ENCODE results near the gene IDH3A.

The IDH3A gene

DNA sequence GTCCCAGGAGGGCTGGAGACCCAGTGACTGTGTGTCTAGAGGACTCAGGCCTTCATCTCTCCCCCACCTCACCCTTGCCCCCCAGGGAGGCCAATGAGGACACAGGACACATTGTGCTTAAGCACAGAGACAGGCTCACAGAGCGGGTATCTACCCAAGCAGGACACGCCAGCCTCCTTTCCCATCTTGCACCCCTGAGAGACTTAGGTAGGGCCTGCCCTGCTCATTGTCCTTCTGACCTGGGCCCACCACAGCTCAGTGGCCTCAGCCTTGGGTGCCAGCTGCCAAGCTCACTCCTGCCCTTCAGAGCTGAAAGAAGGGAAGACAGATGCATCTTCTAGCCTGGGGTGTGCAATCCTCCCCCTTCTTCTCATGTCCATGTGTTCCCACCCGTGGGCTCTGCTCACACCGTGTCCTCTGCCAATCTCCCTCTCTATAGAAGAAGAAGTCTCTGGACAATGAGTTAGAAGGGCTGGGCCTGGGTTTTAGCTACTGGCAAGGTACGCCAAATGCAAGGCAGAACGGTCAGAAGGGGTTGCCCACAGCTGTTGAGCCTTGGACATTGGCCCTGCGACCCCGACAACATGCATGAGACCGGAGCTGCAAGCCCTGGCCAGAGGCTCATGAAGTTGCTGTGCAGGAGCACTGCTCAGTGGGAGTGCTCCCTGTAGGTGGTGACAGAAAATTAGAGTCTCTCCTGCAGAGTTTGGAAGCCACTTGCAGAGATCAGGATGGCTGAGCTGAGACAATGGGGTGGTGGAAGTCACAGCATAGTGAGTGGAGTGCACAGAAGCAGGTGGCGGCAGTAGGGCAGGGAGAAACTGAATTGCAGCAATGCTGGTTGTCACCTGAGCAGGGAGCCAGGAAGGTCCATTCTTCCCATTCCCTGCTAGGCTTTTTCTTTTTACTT lies 52.4 kb downstream of the IDH3A start:
- DNase-seq: no peak

- peak in 33 of 51 donors; percentile 26 to 77 (median 57) for DNase-seq
Observed at GRCh38 chr15:78203346-78204225, 54.4 kb downstream of the IDH3A start.

DNA sequence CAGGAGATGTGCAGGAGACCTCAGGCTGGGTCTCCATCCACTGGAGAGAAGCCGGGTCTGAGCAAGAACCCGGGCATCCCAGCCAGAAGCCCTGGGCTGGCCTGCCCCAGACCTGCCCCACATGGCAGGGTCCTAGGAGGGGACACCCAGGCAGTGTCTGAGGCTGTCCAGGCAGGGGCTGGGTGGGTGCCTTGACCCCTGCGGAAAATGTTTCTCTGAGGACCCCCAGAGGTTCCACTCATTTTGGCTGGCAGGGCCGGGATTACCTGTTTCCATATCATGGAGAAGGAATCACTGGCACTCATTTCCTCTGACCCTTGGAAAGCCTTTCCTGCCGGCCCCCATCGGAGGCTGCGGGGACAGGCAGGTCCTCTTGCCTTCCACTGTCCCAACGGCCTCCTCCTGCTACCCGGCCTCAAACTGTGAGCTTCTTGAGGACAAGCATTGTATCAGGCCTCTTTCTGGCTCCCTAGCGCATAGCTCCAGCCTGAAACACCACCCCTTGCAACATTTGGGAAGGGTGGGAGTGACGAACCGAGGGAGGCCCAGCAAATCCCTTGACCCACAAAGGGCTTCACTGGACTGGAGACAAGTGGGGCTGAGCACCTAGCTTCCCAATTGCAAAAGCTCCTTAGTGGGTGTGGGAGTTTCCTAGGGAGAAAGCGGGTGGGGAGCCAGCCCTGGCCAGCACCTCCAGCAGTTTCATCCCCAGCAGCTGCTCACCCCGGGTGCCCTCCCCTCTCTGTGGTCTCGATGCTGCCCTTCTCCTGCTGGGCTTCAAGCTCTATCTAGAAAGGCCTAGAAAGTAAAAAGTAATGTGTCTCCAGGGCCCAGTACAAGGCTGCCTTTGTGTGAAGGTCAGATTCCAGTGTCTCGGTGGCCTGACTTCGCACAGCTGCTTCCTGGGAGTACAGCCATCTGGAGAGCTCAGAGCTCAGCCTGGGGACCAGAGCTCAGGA lies 55.5 kb downstream of the IDH3A start:
- DNase-seq: peak in 25 of 51 donors; percentile 26 to 78 (median 54)

DNA sequence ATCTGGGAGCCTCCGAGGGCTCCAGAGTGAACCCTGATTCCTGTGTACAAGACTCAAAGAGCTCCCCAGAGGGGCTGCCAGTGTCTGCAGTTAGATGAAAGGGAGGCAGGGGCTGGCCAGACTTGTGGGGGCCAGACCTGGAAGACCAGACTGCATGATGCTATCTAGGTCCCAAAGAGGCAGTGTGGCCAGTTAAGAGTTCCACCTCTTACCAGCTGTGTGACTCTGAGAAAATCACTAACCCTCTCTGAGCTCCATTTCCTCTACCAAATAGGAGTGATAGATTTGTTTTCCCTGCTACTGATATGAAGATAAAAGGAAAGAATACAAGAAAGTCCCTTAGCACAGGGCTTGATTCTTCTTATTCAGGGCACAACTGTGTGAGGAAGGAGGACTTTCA lies 56.2 kb downstream of the IDH3A start:
- DNase-seq: no peak

GRCh38 chr15:78205856-78206255 lies 56.7 kb downstream of the IDH3A start:
- DNase-seq: peak in 1 of 51 donors; percentile 26

DNA sequence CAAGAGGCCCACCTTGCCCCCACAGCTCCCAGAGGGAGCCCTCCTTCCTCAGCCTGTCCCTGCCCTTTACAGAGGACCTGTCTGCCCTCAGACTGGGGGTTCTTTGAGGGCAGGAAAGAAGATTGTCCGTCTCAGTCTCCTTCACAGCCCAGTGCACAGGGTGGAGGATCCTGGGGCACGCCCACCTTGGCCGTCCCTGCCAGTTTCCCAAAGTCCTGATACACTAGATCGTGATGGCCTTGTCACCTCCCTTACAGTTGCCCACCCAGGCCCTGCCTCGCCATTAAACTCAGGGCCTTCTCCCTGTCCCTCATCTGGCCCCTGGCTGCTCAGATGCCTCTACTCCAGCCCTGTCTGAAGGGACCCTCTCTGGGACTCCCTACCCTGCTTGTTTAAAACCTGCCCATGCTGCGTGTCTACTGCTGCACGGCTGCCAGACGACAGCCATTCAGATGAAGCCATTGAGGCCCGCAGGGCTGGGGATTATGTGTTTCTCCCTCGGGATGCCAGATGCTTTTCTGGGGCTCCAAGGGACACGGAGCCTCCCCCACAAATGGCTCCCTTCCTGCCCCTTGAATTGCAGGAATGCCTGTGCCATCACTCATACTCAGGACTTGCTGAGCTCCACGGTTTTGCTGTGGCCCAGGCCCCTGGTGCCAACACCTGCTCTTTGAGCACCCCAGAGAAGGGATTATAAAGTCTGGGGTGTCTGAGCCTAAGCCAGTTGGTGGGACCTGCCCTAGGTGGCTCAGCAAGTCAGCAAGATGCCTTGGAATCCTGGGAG lies 57.4 kb downstream of the IDH3A start:
- DNase-seq: peak in 3 of 51 donors; percentile 26 to 49 (median 45)

GRCh38 chr15:78207110-78207458 lies 57.9 kb downstream of the IDH3A start:
- DNase-seq: peak in 1 of 51 donors; percentile 26

DNA sequence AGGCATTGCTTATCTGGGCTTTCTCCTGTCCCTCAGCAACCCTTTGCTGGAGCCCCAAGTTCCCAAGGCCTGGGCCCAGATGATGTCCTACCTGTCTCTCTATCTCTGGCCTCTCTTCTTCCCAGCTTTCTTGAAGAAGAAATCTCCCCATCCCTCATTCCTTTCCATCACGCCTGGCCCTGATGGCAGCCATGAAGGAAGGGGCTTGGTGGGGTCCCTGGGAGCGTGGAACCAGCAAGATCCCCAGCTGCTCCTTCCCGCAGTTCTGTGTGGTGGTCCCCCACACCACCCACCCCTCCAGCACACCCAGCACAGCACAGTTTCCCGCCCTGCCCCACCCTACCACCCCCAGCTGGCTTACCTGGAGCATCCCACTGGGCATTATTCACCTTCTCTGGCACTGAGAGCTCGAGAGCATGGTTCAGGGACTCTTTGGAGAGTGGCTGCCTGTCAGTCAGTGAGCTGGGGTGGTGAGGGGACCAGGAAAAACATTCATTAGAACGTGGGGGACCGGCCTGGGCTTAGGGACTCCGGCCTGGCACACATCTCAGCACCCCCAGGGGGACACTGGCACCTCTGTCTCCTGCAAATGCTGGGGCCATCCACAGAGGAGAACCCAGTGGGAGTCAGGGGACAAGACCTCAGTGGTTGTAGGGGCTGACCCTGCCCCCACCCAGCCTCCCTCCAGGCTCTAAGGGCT lies 58.6 kb downstream of the IDH3A start:
- DNase-seq: no peak

GRCh38 chr15:78208341-78208844 lies 59.2 kb downstream of the IDH3A start:
- DNase-seq: no peak

- DNase-seq: peak in 8 of 51 donors; percentile 26 to 59 (median 50)
Observed at GRCh38 chr15:78208887-78209645, 59.9 kb downstream of the IDH3A start.

- DNase-seq: no peak
Observed at GRCh38 chr15:78209646-78210348, 60.6 kb downstream of the IDH3A start.

DNA sequence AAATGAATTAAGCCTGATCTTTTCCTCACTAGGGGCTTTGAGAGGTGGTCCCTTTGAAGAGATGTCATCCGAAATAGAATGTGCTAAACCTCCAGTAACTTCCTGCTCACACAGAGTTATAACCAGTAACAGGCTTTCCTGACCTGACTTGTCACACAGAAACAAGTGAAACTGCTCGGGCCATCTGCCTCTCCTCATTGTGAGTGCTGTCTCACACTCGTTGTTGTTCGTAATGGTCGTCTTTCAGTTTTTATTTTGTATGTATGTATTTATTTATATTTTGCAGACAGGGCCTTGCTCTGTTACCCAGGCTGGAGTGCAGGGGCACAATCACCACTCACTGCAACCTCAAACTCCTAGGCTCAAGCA lies 61.2 kb downstream of the IDH3A start:
- peak in 1 of 51 donors; percentile 27 for DNase-seq

- peak in 1 of 51 donors; percentile 55 for DNase-seq
Observed at GRCh38 chr15:78211189-78211921, 62.2 kb downstream of the IDH3A start.

GRCh38 chr15:78212008-78212407 lies 62.8 kb downstream of the IDH3A start:
- DNase-seq: no peak

- DNase-seq: peak in 24 of 51 donors; percentile 34 to 83 (median 54)
Observed at GRCh38 chr15:78212546-78213424, 63.6 kb downstream of the IDH3A start.

DNA sequence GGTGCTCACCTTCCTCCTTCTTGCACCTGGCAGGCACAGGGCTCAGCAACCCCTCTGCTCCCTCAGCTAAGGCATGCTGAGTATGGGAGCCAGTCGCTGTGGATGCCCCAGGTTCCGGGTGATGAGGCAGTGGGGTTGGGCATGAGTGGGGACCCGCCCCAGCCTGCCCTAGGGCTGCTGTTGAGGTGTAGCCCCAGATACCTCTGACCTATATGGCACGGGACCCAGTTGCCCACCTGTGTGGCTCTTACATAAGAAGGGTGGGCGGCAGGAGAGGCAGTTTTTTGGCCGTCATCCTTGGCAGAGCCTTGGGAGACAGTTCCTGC lies 64.2 kb downstream of the IDH3A start:
- no peak for DNase-seq
